Chondrocyte (in vitro differentiated cells): ENCODE data around the gene SPDEF. TPM values are rescaled to one million over a fixed set of nuclear protein-coding genes. Genes with fewer than 3 reads are reported as not detected.

Experiments
- DNase-seq: peaks from one replicate; pipeline ENCODE4 v3.0.0; 2021; ENCODE audit warnings: mixed read lengths, low spot score
- H3K27ac Mint-ChIP-seq: one replicate; pipeline ENCODE4 v1.8.0; 2021; ENCODE audit warnings: mild to moderate bottlenecking, moderate library complexity, mixed read lengths; ENCODE audit not compliant: unreplicated experiment
- H3K27me3 Mint-ChIP-seq: 2 replicates; pipeline ENCODE4 v1.8.0; 2021; ENCODE audit warnings: low read depth, mixed read lengths
- H3K36me3 Mint-ChIP-seq: 2 replicates; pipeline ENCODE4 v1.8.0; 2021; ENCODE audit warnings: low read depth, mixed read lengths
- H3K4me1 Mint-ChIP-seq: 2 replicates; pipeline ENCODE4 v1.8.0; 2021; ENCODE audit warnings: low read depth, mild to moderate bottlenecking, mixed read lengths
- H3K4me3 Mint-ChIP-seq: one replicate; pipeline ENCODE4 v1.8.0; 2021; ENCODE audit warnings: mild to moderate bottlenecking, moderate library complexity, mixed read lengths; ENCODE audit not compliant: unreplicated experiment
- H3K9me3 Mint-ChIP-seq: 2 replicates; pipeline ENCODE4 v1.8.0; 2021; ENCODE audit warnings: low read depth, mixed read lengths
- CTCF ChIP-seq: fragments of 200-600 bp; sonication (generic); IDR thresholded peaks from 2 replicates; pipeline ENCODE4 v1.5.0; 2021; ENCODE audit warnings: antibody characterized with exemption, mild to moderate bottlenecking, moderate library complexity
- total RNA-seq: library from RNA; stranded (reverse); gene quantifications from 3 replicates; pipeline ENCODE4 v1.2.1, GENCODE V29; 2021

SPDEF gene
- total RNA-seq, 1 donor from 2014 or later = 0.10 TPM

DNA sequence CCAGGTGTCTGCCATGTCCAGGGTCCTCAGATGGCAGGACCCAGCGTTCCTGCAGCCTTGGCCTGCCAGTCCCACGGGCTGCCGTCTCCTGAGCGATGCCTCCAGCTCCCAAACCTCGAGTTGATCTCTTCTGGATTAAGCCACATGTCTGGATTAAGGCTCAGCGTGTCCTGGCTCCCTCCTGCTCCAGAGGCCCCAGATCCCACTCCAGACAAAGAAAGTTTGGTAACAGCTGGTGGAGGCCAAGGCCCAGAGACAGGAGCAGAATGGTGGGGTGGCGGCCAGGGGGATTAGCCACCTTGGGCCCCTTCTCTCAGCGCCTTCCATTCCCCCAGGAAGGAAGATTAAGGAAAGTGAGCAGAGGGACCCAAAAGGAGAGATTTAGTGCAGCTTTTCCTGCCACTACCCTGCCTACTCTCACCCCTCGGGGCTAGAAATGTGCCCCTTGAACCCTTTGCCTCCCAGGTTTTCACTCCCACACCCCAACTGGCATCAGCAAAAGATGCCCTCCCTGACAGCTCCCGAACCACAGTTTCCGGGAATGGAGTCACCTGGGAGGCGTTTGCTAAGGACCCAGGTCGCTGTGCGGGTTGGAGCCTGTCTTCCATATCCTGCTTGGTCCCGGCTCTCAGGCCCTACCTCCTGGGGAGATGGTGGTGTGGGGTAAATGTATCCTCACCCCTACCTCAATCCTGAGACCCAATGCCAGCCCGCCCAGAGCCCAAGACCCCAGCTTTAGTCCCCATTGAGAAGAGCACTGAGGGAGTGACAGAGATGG, 6.9 kb downstream of the SPDEF start:
- no peaks in the 10 kb centered on the region for H3K9me3 Mint-ChIP-seq
- no peak overlapping the region for H3K27ac Mint-ChIP-seq
- no peak overlapping the region for H3K4me3 Mint-ChIP-seq
- H3K27me3 Mint-ChIP-seq = no peaks in the 10 kb centered on the region
- H3K4me1 Mint-ChIP-seq = peaks cover 19% of the 10 kb centered on the region
- DNase-seq = no peak
- no peaks in the 10 kb centered on the region for H3K36me3 Mint-ChIP-seq
- no peak for TF ChIP-seq CTCF

GRCh38 chr6:34547701-34548644, 8.2 kb downstream of the SPDEF start:
- H3K4me3 Mint-ChIP-seq = no peak overlapping the region
- H3K36me3 Mint-ChIP-seq = no peaks in the 10 kb centered on the region
- H3K27ac Mint-ChIP-seq = no peak overlapping the region
- DNase-seq = no peak
- H3K9me3 Mint-ChIP-seq = no peaks in the 10 kb centered on the region
- TF ChIP-seq CTCF = no peak
- H3K4me1 Mint-ChIP-seq = peaks cover 29% of the 10 kb centered on the region
- H3K27me3 Mint-ChIP-seq = no peaks in the 10 kb centered on the region

DNA sequence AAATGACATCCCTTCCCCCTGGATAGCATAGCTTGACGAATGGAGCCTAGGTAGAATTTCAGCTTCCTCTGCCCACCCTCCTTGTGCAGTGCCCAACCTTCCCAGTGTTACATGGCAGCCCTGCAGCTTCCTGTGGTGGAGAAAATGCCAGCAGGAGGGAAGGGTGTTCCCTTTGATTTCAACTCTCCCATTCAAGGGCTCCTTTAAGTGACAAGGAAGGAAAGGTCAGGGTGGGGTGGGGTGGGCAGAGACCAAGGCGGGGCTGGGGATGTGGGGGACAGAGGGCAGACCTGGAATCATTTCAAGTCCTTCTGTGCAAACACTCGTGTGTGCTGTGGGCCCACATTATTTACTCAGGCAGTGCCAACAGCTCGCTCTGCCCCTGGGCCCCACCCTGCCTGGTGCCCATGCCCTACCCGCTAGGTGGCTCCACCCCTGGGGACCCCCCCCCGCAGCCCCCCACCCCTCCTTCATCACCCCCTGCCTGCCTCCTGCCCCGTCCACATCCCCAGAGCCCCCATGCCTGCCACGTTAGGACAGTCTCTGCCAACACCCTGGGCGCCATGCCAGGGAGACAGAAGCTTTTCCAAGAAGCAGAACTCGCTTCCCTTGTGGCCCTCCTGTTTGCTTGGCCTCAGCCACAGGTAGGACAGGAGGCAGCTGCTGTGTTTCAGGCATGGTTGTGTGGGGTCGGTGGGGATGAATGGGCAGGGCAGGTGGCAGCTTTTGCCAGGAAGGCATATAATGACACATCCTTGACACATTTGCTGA, 9.4 kb downstream of the SPDEF start:
- Mint-ChIP-seq H3K4me3 (no peak overlapping the region), H3K4me1 (peaks cover 29% of the 10 kb centered on the region), H3K9me3 (no peaks in the 10 kb centered on the region), H3K27me3 (no peaks in the 10 kb centered on the region), H3K27ac (no peak overlapping the region), H3K36me3 (no peaks in the 10 kb centered on the region)
- DNase-seq = no peak
- TF ChIP-seq CTCF = no peak

DNA sequence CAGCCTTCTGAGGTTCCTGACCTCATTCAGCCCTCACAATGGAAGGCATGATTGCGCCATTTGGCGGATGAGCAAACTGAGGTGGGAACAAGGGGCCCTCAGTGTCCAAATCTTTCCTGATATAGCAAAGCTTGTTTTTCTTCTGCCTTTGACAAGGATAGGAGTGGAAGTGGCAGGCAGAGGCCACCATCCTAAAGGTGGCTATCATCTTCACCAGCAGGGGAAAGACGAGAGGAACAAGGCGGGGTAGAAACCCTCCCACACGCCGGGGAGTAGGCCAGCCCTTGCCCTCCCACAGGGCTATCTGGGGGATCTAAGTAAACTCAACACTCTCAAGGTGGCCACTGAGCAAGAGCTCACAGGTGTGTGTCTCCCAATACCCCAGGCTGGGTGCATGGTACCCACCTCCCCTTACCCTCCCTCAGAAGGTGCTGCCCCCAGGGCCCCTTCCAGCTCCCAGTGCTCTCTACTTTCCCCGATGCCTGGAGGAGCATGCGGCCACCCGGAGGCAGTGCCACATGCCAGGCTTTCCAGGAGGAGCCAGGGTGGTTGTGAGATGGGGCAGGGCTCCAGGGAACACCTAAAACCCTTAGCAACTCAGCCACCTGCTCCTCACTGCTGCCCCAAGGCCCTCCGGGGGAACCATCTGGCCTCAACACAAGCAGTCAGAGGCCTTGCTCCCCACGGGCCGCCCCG, 11.2 kb downstream of the SPDEF start:
- Mint-ChIP-seq H3K4me1 (peaks cover 29% of the 10 kb centered on the region), H3K4me3 (no peak overlapping the region), H3K27ac (no peak overlapping the region), H3K27me3 (no peaks in the 10 kb centered on the region), H3K9me3 (no peaks in the 10 kb centered on the region), H3K36me3 (no peaks in the 10 kb centered on the region)
- no peak for DNase-seq
- no peak for TF ChIP-seq CTCF
